Esophagus squamous epithelium (tissue), 4 donors: ENCODE data around the gene ADAMTSL1.

Experiments
- POLR2A ChIP-seq, 4 donors: fragments of 450-650 bp; IDR thresholded peaks; one replicate each; pipeline ENCODE4 v1.6.1; 2017; ENCODE audit warnings: antibody characterized with exemption in 4 of 4, mild to moderate bottlenecking in 4 of 4, moderate library complexity in 3 of 4
- TF ChIP-seq, protein P1 (sequence below), 6 experiments: fragments of 450-650 bp in 4 of 6; fragments of 200-600 bp in 2 of 6; sonication (generic) in 2 of 6; IDR thresholded peaks; one replicate each; pipeline ENCODE4 v1.5.1; 2016 to 2019; ENCODE audit warnings: antibody characterized with exemption in 6 of 6, mild to moderate bottlenecking in 4 of 6, moderate library complexity in 4 of 6

DNA sequence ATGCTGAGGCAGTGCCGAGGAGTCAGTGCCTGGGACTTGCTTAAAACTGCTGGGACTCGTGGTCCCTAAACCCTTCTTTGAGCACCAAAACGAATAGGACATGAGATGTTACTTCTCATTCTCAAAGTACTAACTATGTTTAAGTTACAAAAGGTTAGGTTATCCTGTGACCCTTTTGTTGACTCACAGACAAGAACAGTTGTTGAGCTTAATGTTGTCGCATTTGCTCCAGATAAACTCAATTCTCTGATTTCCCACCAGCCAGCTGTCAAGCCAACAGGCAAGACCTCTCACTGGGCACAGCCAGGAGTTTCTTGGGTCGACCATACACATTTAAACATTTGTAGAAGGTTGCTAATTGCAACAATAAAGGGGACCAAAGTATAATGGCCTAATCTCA, 249.4 kb downstream of the ADAMTSL1 start:
- TF ChIP-seq, protein P1, sequence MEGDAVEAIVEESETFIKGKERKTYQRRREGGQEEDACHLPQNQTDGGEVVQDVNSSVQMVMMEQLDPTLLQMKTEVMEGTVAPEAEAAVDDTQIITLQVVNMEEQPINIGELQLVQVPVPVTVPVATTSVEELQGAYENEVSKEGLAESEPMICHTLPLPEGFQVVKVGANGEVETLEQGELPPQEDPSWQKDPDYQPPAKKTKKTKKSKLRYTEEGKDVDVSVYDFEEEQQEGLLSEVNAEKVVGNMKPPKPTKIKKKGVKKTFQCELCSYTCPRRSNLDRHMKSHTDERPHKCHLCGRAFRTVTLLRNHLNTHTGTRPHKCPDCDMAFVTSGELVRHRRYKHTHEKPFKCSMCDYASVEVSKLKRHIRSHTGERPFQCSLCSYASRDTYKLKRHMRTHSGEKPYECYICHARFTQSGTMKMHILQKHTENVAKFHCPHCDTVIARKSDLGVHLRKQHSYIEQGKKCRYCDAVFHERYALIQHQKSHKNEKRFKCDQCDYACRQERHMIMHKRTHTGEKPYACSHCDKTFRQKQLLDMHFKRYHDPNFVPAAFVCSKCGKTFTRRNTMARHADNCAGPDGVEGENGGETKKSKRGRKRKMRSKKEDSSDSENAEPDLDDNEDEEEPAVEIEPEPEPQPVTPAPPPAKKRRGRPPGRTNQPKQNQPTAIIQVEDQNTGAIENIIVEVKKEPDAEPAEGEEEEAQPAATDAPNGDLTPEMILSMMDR (IDR thresholded peaks at IDR 0.05): no peak
- no peak for TF ChIP-seq POLR2A (IDR thresholded peaks at IDR 0.05)
